CD4-positive, alpha-beta T cell treated with Interleukin-17A for 1 hour (primary cell): ENCODE measurements around the gene ZNF641.
"Not testable (repeated sequence)": the region's sequence is repeated elsewhere in the genome, so short reads cannot be mapped to it uniquely, and the experiment has no call there.

ENCODE experiments used
- DNase-seq: peaks from one replicate; pipeline ENCODE4 v3.0.0-alpha.2; 2020

ZNF641 gene

GRCh38 chr12:48333680-48334079, 17.0 kb downstream of the ZNF641 start:
- DNase-seq = not testable (repeated sequence)

GRCh38 chr12:48331399-48331798, 19.3 kb downstream of the ZNF641 start:
- no peak for DNase-seq

- DNase-seq = no peak
Observed at GRCh38 chr12:48329199-48329939, 21.4 kb downstream of the ZNF641 start.

- DNase-seq = no peak
Observed at GRCh38 chr12:48316491-48316890, 34.2 kb downstream of the ZNF641 start.

GRCh38 chr12:48311313-48311712, 39.4 kb downstream of the ZNF641 start:
- no peak for DNase-seq

- DNase-seq = no peak
Observed at GRCh38 chr12:48307269-48307668, 43.5 kb downstream of the ZNF641 start.

- DNase-seq = no peak
Observed at GRCh38 chr12:48305190-48305589, 45.5 kb downstream of the ZNF641 start.

GRCh38 chr12:48302161-48302911, 48.4 kb downstream of the ZNF641 start:
- DNase-seq = no peak

GRCh38 chr12:48300774-48301173, 49.9 kb downstream of the ZNF641 start:
- no peak for DNase-seq

GRCh38 chr12:48296586-48297282, 54.0 kb downstream of the ZNF641 start:
- peak; percentile 39 for DNase-seq

GRCh38 chr12:48292040-48292439, 58.7 kb downstream of the ZNF641 start:
- no peak for DNase-seq

- no peak for DNase-seq
Observed at GRCh38 chr12:48291511-48291910, 59.2 kb downstream of the ZNF641 start.

GRCh38 chr12:48288387-48289268, 62.1 kb downstream of the ZNF641 start:
- no peak for DNase-seq
